Mesothelial cell of epicardium (in vitro differentiated cells): Measurements from ENCODE around the gene TENM4. TPM values are rescaled to one million over a fixed set of nuclear protein-coding genes. Genes with fewer than 3 reads are reported as not detected.

Source experiments
- DNase-seq, 2 experiments: peaks; one replicate each; pipeline ENCODE4 v3.0.0; 2021; ENCODE audit warnings: low spot score in 2 of 2; ENCODE audit not compliant: unreplicated experiment in 2 of 2
- H3K27ac Mint-ChIP-seq: 2 replicates; pipeline ENCODE4 v1.8.0; 2021; ENCODE audit warnings: mixed read lengths
- H3K27me3 Mint-ChIP-seq: 2 replicates; pipeline ENCODE4 v1.8.0; 2021; ENCODE audit warnings: low read depth, mixed read lengths
- H3K36me3 Mint-ChIP-seq: 2 replicates; pipeline ENCODE4 v1.8.0; 2021; ENCODE audit warnings: mixed read lengths
- H3K4me1 Mint-ChIP-seq: 2 replicates; pipeline ENCODE4 v1.8.0; 2021; ENCODE audit warnings: mixed read lengths
- H3K4me3 Mint-ChIP-seq: 2 replicates; pipeline ENCODE4 v1.8.0; 2021; ENCODE audit warnings: mild to moderate bottlenecking, moderate library complexity, mixed read lengths
- H3K9me3 Mint-ChIP-seq: 2 replicates; pipeline ENCODE4 v1.8.0; 2021; ENCODE audit warnings: mixed read lengths
- total RNA-seq: library from RNA; stranded (reverse); gene quantifications from 3 replicates; pipeline ENCODE4 v1.2.1, GENCODE V29; 2021
- TF ChIP-seq, protein P1 (sequence below): fragments of 200-600 bp; sonication (generic); IDR thresholded peaks from one replicate; pipeline ENCODE4 v1.5.0; 2021; ENCODE audit warnings: antibody characterized with exemption; ENCODE audit not compliant: unreplicated experiment

The TENM4 gene
- total RNA-seq, 1 donor from 2014 or later, result 187 TPM

DNA sequence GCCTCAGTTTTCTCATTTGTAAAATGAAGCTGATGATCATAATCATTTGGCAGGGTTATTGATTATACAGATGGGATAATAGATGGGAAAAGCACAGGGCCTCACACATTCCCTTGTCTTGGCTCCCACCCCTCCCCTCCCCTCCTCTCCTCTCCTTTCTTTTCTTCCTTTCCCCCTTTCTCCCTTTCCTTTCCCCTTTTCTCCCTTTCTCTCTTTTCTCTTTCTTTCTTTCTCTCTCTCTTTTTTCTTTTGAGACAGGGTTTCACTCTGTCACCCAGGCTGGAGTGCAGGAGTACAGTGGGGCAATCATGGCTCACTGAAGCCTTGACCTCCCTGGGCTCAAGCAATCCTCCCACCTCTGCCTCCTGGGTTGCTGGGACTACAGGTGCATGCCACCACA, 705.1 kb downstream of the TENM4 start:
- Mint-ChIP-seq H3K4me1 (peaks cover 3% of the 10 kb centered on the region), H3K36me3 (peaks cover 21% of the 10 kb centered on the region), H3K27ac (no peak overlapping the region), H3K27me3 (no peaks in the 10 kb centered on the region), H3K9me3 (no peaks in the 10 kb centered on the region), H3K4me3 (no peak overlapping the region)
- TF ChIP-seq, protein P1, sequence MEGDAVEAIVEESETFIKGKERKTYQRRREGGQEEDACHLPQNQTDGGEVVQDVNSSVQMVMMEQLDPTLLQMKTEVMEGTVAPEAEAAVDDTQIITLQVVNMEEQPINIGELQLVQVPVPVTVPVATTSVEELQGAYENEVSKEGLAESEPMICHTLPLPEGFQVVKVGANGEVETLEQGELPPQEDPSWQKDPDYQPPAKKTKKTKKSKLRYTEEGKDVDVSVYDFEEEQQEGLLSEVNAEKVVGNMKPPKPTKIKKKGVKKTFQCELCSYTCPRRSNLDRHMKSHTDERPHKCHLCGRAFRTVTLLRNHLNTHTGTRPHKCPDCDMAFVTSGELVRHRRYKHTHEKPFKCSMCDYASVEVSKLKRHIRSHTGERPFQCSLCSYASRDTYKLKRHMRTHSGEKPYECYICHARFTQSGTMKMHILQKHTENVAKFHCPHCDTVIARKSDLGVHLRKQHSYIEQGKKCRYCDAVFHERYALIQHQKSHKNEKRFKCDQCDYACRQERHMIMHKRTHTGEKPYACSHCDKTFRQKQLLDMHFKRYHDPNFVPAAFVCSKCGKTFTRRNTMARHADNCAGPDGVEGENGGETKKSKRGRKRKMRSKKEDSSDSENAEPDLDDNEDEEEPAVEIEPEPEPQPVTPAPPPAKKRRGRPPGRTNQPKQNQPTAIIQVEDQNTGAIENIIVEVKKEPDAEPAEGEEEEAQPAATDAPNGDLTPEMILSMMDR, result no peak
- no peak for DNase-seq

DNA sequence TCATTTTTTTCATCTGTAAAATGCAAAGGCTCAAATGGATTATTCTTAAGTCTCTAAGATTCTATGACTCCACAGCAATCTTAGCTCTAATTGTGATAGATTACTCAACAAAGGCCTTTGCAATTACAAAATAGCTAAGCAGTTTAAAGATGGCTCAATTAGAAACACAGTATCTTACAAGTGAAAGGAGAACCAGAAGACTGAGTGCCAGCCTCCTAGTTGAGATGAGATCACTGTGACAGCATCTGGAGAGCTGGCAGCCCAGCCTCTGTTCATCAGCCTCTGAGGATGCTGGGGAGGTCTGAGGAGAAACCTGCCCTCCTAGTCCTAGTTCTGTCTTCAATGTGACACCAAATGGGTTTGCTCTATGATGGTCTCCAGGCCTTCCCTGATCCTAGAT, 707.8 kb downstream of the TENM4 start:
- H3K36me3 Mint-ChIP-seq, result peaks cover 26% of the 10 kb centered on the region
- no peak for DNase-seq
- H3K4me3 Mint-ChIP-seq, result no peak overlapping the region
- no peak overlapping the region for H3K27ac Mint-ChIP-seq
- H3K4me1 Mint-ChIP-seq, result peaks cover 3% of the 10 kb centered on the region
- H3K27me3 Mint-ChIP-seq, result no peaks in the 10 kb centered on the region
- TF ChIP-seq, protein P1, result no peak
- no peaks in the 10 kb centered on the region for H3K9me3 Mint-ChIP-seq

DNA sequence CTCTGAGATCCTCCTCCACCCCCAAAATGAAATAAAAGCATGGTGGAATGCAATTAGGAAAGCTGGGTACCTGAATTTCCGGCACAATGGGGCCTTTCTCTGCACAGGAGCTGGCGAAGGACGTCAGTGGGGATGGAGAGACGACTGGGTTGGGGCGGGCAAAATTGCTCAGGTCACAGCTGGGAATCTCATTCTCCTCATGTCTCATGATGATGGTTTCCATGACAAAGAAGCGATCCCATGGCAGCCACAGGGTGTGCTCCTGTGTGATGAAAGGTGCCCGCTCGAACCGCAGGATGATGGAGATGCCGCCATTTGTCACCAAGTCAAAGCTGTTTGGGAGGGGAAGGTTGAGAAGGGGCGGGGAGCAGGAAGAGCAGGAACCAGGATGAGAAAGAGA, 708.6 kb downstream of the TENM4 start:
- H3K27me3 Mint-ChIP-seq, result no peaks in the 10 kb centered on the region

DNA sequence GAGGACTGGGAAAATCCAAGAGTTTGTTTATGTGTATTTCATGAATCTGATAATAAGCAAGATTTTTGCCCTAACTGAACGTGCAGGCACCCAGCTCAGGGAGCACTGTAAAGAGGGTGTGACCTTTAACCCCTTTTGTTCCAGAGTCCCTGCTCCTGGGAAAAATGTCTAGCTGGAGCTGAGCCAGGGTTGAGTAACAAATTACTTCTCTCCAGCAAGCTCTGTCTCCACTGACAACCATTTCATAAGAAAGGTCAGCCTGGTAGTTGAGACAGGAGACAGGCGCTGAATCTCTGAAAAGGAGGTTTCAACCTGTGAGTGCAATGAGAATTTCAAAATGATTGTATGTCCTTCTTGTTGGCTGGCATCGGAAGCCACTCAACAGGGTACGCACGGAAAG, 709.8 kb downstream of the TENM4 start:
- DNase-seq, result no peak
- H3K9me3 Mint-ChIP-seq, result no peaks in the 10 kb centered on the region
- H3K27ac Mint-ChIP-seq, result no peak overlapping the region
- no peaks in the 10 kb centered on the region for H3K27me3 Mint-ChIP-seq
- H3K4me3 Mint-ChIP-seq, result no peak overlapping the region
- TF ChIP-seq, protein P1, result no peak
- H3K4me1 Mint-ChIP-seq, result peaks cover 3% of the 10 kb centered on the region
- peaks cover 32% of the 10 kb centered on the region for H3K36me3 Mint-ChIP-seq

More for the DNA sequence above, 708.6 kb downstream of the TENM4 start:
- Mint-ChIP-seq H3K4me1 (peaks cover 3% of the 10 kb centered on the region), H3K36me3 (peaks cover 26% of the 10 kb centered on the region), H3K4me3 (no peak overlapping the region), H3K9me3 (no peaks in the 10 kb centered on the region), H3K27ac (no peak overlapping the region)
- DNase-seq, result no peak
- TF ChIP-seq, protein P1, result no peak

DNA sequence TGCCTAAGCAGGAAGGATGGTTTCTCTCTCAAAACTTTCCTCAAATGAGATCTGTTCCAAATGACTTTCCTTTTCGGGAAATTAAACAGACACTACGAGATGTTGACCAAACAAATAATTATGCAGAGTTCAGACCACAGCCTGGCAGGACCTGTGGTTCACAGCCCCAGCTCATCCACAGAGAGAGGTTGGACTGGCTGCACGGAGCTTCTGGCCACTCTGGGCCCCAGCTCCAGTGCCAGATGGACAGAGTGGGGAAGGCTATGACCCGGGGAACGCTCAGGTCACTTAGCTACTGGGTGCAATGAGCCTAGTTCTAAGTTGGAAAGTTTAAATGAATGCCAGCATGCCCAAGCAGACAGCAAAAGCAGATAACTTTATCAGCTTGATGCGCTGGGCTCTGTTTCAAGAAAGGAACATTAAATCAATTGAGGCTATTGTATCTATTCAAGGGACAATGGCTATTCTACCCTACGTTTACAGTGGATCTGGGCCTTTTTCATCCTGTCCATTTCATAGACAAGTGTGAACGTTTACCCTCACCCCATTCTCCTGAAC, 710.5 kb downstream of the TENM4 start:
- peaks cover 3% of the 10 kb centered on the region for H3K4me1 Mint-ChIP-seq
- no peak for DNase-seq
- H3K36me3 Mint-ChIP-seq, result peaks cover 39% of the 10 kb centered on the region
- no peaks in the 10 kb centered on the region for H3K9me3 Mint-ChIP-seq
- no peaks in the 10 kb centered on the region for H3K27me3 Mint-ChIP-seq
- TF ChIP-seq, protein P1, result no peak
- H3K4me3 Mint-ChIP-seq, result no peak overlapping the region
- H3K27ac Mint-ChIP-seq, result no peak overlapping the region

DNA sequence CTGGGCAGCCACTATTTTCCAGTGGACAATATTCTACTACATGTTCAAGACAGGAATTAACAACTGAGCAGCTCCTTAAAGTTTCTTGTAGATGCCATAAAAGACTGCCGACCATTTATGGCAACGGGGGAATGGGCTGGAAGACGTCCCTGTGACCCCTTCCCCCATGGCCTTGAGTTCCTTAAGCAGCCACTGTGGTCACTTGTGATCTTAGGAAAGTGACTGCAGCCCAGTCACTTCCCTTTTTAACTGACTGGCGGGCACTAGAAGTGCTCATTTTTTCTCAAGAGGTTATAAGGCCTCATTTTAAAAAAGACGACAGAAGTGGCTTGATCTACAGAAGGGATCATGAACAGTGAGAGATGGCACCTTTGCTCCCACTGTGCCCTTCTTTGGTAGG, 713.0 kb downstream of the TENM4 start:
- Mint-ChIP-seq H3K27ac (no peak overlapping the region), H3K9me3 (no peaks in the 10 kb centered on the region), H3K27me3 (no peaks in the 10 kb centered on the region), H3K4me1 (peaks cover 3% of the 10 kb centered on the region), H3K4me3 (no peak overlapping the region), H3K36me3 (peaks cover 37% of the 10 kb centered on the region)
- DNase-seq, result no peak
- TF ChIP-seq, protein P1, result no peak
